ENCODE results near the gene HORMAD2. TPM values are rescaled to one million over a fixed set of nuclear protein-coding genes. Genes with fewer than 3 reads are reported as not detected.
"Not testable (repeated sequence)": the region's sequence is repeated elsewhere in the genome, so short reads cannot be mapped to it uniquely, and the experiment has no call there.

The HORMAD2 gene
- total and polyA plus RNA-seq, 4 donors: 0.11 to 0.86 (median 0.37) TPM

GRCh38 chr22:30074147-30074546, 6.1 kb upstream of the HORMAD2 start:
- no peaks in the 10 kb centered on the region for H3K36me3 ChIP-seq (ENCODE audit: control insufficient read depth, insufficient read depth, low read length)
- H3K27ac ChIP-seq (ENCODE audit: low read depth, low read length): no peak overlapping the region
- DNase-seq (ENCODE audit: low read depth in 4 of 6, low spot score in 6 of 6): no peak
- no peaks in the 10 kb centered on the region for H3K27me3 ChIP-seq (ENCODE audit: control insufficient read depth, insufficient read depth, low read length)
- no peaks in the 10 kb centered on the region for H3K4me1 ChIP-seq (ENCODE audit: control insufficient read depth, insufficient read depth, low read length)
- WGBS (ENCODE audit: insufficient coverage): 60% methylated on average over 1 of the region's 3 CpGs
- H3K9me3 ChIP-seq (ENCODE audit: control insufficient read depth, insufficient read depth, low read length): no peaks in the 10 kb centered on the region
- no peak overlapping the region for H3K4me3 ChIP-seq (ENCODE audit: low read depth, low read length)

- no peaks in the 10 kb centered on the region for H3K36me3 ChIP-seq (ENCODE audit: control insufficient read depth, insufficient read depth, low read length)
- H3K4me3 ChIP-seq (ENCODE audit: low read depth, low read length): no peak overlapping the region
- no CpG with 5 or more reads among the region's 3 CpGs for WGBS (ENCODE audit: insufficient coverage)
- H3K27me3 ChIP-seq (ENCODE audit: control insufficient read depth, insufficient read depth, low read length): no peaks in the 10 kb centered on the region
- H3K4me1 ChIP-seq (ENCODE audit: control insufficient read depth, insufficient read depth, low read length): peaks cover 5% of the 10 kb centered on the region
- no peak overlapping the region for H3K27ac ChIP-seq (ENCODE audit: low read depth, low read length)
- no peaks in the 10 kb centered on the region for H3K9me3 ChIP-seq (ENCODE audit: control insufficient read depth, insufficient read depth, low read length)
- peak in 1 of 6 donors; percentile 19 for DNase-seq (ENCODE audit: low read depth in 4 of 6, low spot score in 6 of 6)
Measured at GRCh38 chr22:30074994-30075393, 5.3 kb upstream of the HORMAD2 start.

GRCh38 chr22:30077279-30077880, 2.9 kb upstream of the HORMAD2 start:
- Histone ChIP-seq H3K4me3 (ENCODE audit: low read depth, low read length) (no peak overlapping the region), H3K36me3 (ENCODE audit: control insufficient read depth, insufficient read depth, low read length) (no peaks in the 10 kb centered on the region), H3K27me3 (ENCODE audit: control insufficient read depth, insufficient read depth, low read length) (no peaks in the 10 kb centered on the region), H3K4me1 (ENCODE audit: control insufficient read depth, insufficient read depth, low read length) (peaks cover 14% of the 10 kb centered on the region), H3K9me3 (ENCODE audit: control insufficient read depth, insufficient read depth, low read length) (no peaks in the 10 kb centered on the region), H3K27ac (ENCODE audit: low read depth, low read length) (no peak overlapping the region)
- WGBS (ENCODE audit: insufficient coverage): 40% methylated on average over 1 of the region's 3 CpGs
- no peak for DNase-seq (ENCODE audit: low read depth in 4 of 6, low spot score in 6 of 6)

- 69% methylated on average over 4 of the region's 10 CpGs for WGBS (ENCODE audit: insufficient coverage)
- Histone ChIP-seq H3K4me3 (ENCODE audit: low read depth, low read length) (no peak overlapping the region), H3K4me1 (ENCODE audit: control insufficient read depth, insufficient read depth, low read length) (peaks cover 14% of the 10 kb centered on the region), H3K27ac (ENCODE audit: low read depth, low read length) (no peak overlapping the region), H3K9me3 (ENCODE audit: control insufficient read depth, insufficient read depth, low read length) (no peaks in the 10 kb centered on the region), H3K27me3 (ENCODE audit: control insufficient read depth, insufficient read depth, low read length) (no peaks in the 10 kb centered on the region), H3K36me3 (ENCODE audit: control insufficient read depth, insufficient read depth, low read length) (no peaks in the 10 kb centered on the region)
- peak in 2 of 6 donors; percentile 9 to 64 for DNase-seq (ENCODE audit: low read depth in 4 of 6, low spot score in 6 of 6)
Measured at GRCh38 chr22:30078320-30079311, 1.6 kb upstream of the HORMAD2 start.

GRCh38 chr22:30080805-30081204, 541 bp downstream of the HORMAD2 start:
- Histone ChIP-seq H3K27ac (ENCODE audit: low read depth, low read length) (no peak overlapping the region), H3K4me3 (ENCODE audit: low read depth, low read length) (no peak overlapping the region), H3K36me3 (ENCODE audit: control insufficient read depth, insufficient read depth, low read length) (no peaks in the 10 kb centered on the region), H3K9me3 (ENCODE audit: control insufficient read depth, insufficient read depth, low read length) (no peaks in the 10 kb centered on the region), H3K27me3 (ENCODE audit: control insufficient read depth, insufficient read depth, low read length) (no peaks in the 10 kb centered on the region), H3K4me1 (ENCODE audit: control insufficient read depth, insufficient read depth, low read length) (peaks cover 14% of the 10 kb centered on the region)
- DNase-seq (ENCODE audit: low read depth in 4 of 6, low spot score in 6 of 6): no peak
- WGBS (ENCODE audit: insufficient coverage): 62% methylated on average over 6 of the region's 9 CpGs

GRCh38 chr22:30086496-30086895, 6.2 kb downstream of the HORMAD2 start:
- 73% methylated on average over 1 of the region's 2 CpGs for WGBS (ENCODE audit: insufficient coverage)
- no peak overlapping the region for H3K27ac ChIP-seq (ENCODE audit: low read depth, low read length)
- H3K4me3 ChIP-seq (ENCODE audit: low read depth, low read length): no peak overlapping the region
- DNase-seq (ENCODE audit: low read depth in 4 of 6, low spot score in 6 of 6): no peak
- H3K27me3 ChIP-seq (ENCODE audit: control insufficient read depth, insufficient read depth, low read length): no peaks in the 10 kb centered on the region
- no peaks in the 10 kb centered on the region for H3K4me1 ChIP-seq (ENCODE audit: control insufficient read depth, insufficient read depth, low read length)
- no peaks in the 10 kb centered on the region for H3K36me3 ChIP-seq (ENCODE audit: control insufficient read depth, insufficient read depth, low read length)
- H3K9me3 ChIP-seq (ENCODE audit: control insufficient read depth, insufficient read depth, low read length): no peaks in the 10 kb centered on the region

GRCh38 chr22:30087037-30087436, 6.8 kb downstream of the HORMAD2 start:
- H3K27ac ChIP-seq (ENCODE audit: low read depth, low read length); H3K9me3 ChIP-seq (ENCODE audit: control insufficient read depth, insufficient read depth, low read length); H3K36me3 ChIP-seq (ENCODE audit: control insufficient read depth, insufficient read depth, low read length); H3K27me3 ChIP-seq (ENCODE audit: control insufficient read depth, insufficient read depth, low read length); H3K4me3 ChIP-seq (ENCODE audit: low read depth, low read length); DNase-seq (ENCODE audit: low read depth in 4 of 6, low spot score in 6 of 6); H3K4me1 ChIP-seq (ENCODE audit: control insufficient read depth, insufficient read depth, low read length): not testable (repeated sequence)
- 94% methylated on average over 5 of the region's 5 CpGs for WGBS (ENCODE audit: insufficient coverage)

GRCh38 chr22:30087611-30088010, 7.3 kb downstream of the HORMAD2 start:
- H3K9me3 ChIP-seq (ENCODE audit: control insufficient read depth, insufficient read depth, low read length): no peaks in the 10 kb centered on the region
- no peak overlapping the region for H3K4me3 ChIP-seq (ENCODE audit: low read depth, low read length)
- DNase-seq (ENCODE audit: low read depth in 4 of 6, low spot score in 6 of 6): no peak
- H3K27me3 ChIP-seq (ENCODE audit: control insufficient read depth, insufficient read depth, low read length): no peaks in the 10 kb centered on the region
- no peaks in the 10 kb centered on the region for H3K4me1 ChIP-seq (ENCODE audit: control insufficient read depth, insufficient read depth, low read length)
- H3K27ac ChIP-seq (ENCODE audit: low read depth, low read length): no peak overlapping the region
- H3K36me3 ChIP-seq (ENCODE audit: control insufficient read depth, insufficient read depth, low read length): no peaks in the 10 kb centered on the region

- no peak overlapping the region for H3K4me3 ChIP-seq (ENCODE audit: low read depth, low read length)
- no peak for DNase-seq (ENCODE audit: low read depth in 4 of 6, low spot score in 6 of 6)
- no peak overlapping the region for H3K27ac ChIP-seq (ENCODE audit: low read depth, low read length)
- H3K9me3 ChIP-seq (ENCODE audit: control insufficient read depth, insufficient read depth, low read length): no peaks in the 10 kb centered on the region
- H3K36me3 ChIP-seq (ENCODE audit: control insufficient read depth, insufficient read depth, low read length): no peaks in the 10 kb centered on the region
- no peaks in the 10 kb centered on the region for H3K4me1 ChIP-seq (ENCODE audit: control insufficient read depth, insufficient read depth, low read length)
- H3K27me3 ChIP-seq (ENCODE audit: control insufficient read depth, insufficient read depth, low read length): no peaks in the 10 kb centered on the region
Measured at GRCh38 chr22:30088468-30088867, 8.2 kb downstream of the HORMAD2 start.

GRCh38 chr22:30089655-30089974, 9.4 kb downstream of the HORMAD2 start:
- Histone ChIP-seq H3K4me1 (ENCODE audit: control insufficient read depth, insufficient read depth, low read length) (no peaks in the 10 kb centered on the region), H3K36me3 (ENCODE audit: control insufficient read depth, insufficient read depth, low read length) (no peaks in the 10 kb centered on the region)
- WGBS (ENCODE audit: insufficient coverage): no CpG with 5 or more reads among the region's 1 CpG

More at GRCh38 chr22:30089655-30089974, 9.4 kb downstream of the HORMAD2 start:
- DNase-seq (ENCODE audit: low read depth in 4 of 6, low spot score in 6 of 6): no peak
- Histone ChIP-seq H3K9me3 (ENCODE audit: control insufficient read depth, insufficient read depth, low read length) (peaks cover under 1% of the 10 kb centered on the region), H3K4me3 (ENCODE audit: low read depth, low read length) (no peak overlapping the region), H3K27ac (ENCODE audit: low read depth, low read length) (no peak overlapping the region), H3K27me3 (ENCODE audit: control insufficient read depth, insufficient read depth, low read length) (no peaks in the 10 kb centered on the region)
